GM03348 (cell line): ENCODE results near the gene GDI1.

ENCODE experiments used
- DNase-seq: peaks from one replicate; pipeline ENCODE4 v3.0.0; 2012; ENCODE audit warnings: low spot score

The GDI1 gene

GRCh38 chrX:154462396-154462795 is 25.4 kb downstream of the GDI1 start:
- DNase-seq, result no peak

GRCh38 chrX:154463611-154464220 is 26.8 kb downstream of the GDI1 start:
- DNase-seq, result no peak

- DNase-seq, result no peak
Measured at GRCh38 chrX:154464806-154465365, 27.9 kb downstream of the GDI1 start.

- DNase-seq, result no peak
Measured at GRCh38 chrX:154465601-154466000, 28.6 kb downstream of the GDI1 start.

- no peak for DNase-seq
Measured at GRCh38 chrX:154466036-154466435, 29.1 kb downstream of the GDI1 start.

- DNase-seq, result no peak
Measured at GRCh38 chrX:154466907-154467306, 30.0 kb downstream of the GDI1 start.

- no peak for DNase-seq
Measured at GRCh38 chrX:154467556-154467955, 30.6 kb downstream of the GDI1 start.

GRCh38 chrX:154468217-154468616 is 31.3 kb downstream of the GDI1 start:
- no peak for DNase-seq

GRCh38 chrX:154469114-154469513 is 32.2 kb downstream of the GDI1 start:
- DNase-seq, result no peak

GRCh38 chrX:154469880-154470279 is 32.9 kb downstream of the GDI1 start:
- DNase-seq, result no peak

- no peak for DNase-seq
Measured at GRCh38 chrX:154470434-154470833, 33.5 kb downstream of the GDI1 start.

GRCh38 chrX:154470914-154471568 is 34.1 kb downstream of the GDI1 start:
- DNase-seq, result no peak

GRCh38 chrX:154471839-154472684 is 35.1 kb downstream of the GDI1 start:
- no peak for DNase-seq

GRCh38 chrX:154472685-154473632 is 36.0 kb downstream of the GDI1 start:
- no peak for DNase-seq

- no peak for DNase-seq
Measured at GRCh38 chrX:154473683-154474082, 36.7 kb downstream of the GDI1 start.

GRCh38 chrX:154476821-154477220 is 39.9 kb downstream of the GDI1 start:
- no peak for DNase-seq

GRCh38 chrX:154477891-154478477 is 41.0 kb downstream of the GDI1 start:
- no peak for DNase-seq

GRCh38 chrX:154478728-154479622 is 42.0 kb downstream of the GDI1 start, which contains the start of gene LAGE3:
Gene LAGE3 (minus strand): TSS chrX:154479281. CDS start chrX:154478915, 366 bp downstream.
- peak; percentile 94 for DNase-seq

- no peak for DNase-seq
Measured at GRCh38 chrX:154481195-154481594, 44.2 kb downstream of the GDI1 start.
